Measurements from ENCODE around the gene VAPB. TPM values are rescaled to one million over a fixed set of nuclear protein-coding genes. Genes with fewer than 3 reads are reported as not detected.

Gene VAPB
- total and polyA plus RNA-seq, 9 donors = 20.7 to 56.6 (median 47.1) TPM

Other genes starting within 250 kb of the VAPB start
- gene ANKRD60, start 160.6 kb upstream of the VAPB start, total RNA-seq = not detected
- gene ANKRD60, start 160.6 kb upstream of the VAPB start, polyA plus RNA-seq (ENCODE audit: insufficient read depth in 1 of 8, insufficient read length in 8 of 8, low replicate concordance in 1 of 8) = not detected
- gene RAB22A, start 79.5 kb upstream of the VAPB start, total RNA-seq = 16.3 TPM
- 10 to 100 TPM; 12.2 to 19.0 (median 14.2) TPM for gene RAB22A, start 79.5 kb upstream of the VAPB start, polyA plus RNA-seq (ENCODE audit: insufficient read depth in 1 of 8, insufficient read length in 8 of 8, low replicate concordance in 1 of 8)
- 2.1 TPM for gene APCDD1L, start 126.2 kb downstream of the VAPB start, total RNA-seq
- 1 to 10 TPM; 3.4 to 8.8 (median 5.1) TPM for gene APCDD1L, start 126.2 kb downstream of the VAPB start, polyA plus RNA-seq (ENCODE audit: insufficient read depth in 1 of 8, insufficient read length in 8 of 8, low replicate concordance in 1 of 8)